Fibroblast of the aortic adventitia (primary cell): ENCODE measurements around the gene RAPGEF3. TPM values are rescaled to one million over a fixed set of nuclear protein-coding genes. Genes with fewer than 3 reads are reported as not detected.

Source experiments
- DNase-seq: peaks from one replicate; pipeline ENCODE4 v3.0.0-alpha.2; 2010; ENCODE audit warnings: low read depth
- H3K4me3 ChIP-seq: 2 replicates; pipeline ENCODE4 v1.5.1; 2011; ENCODE audit warnings: low read depth, mild to moderate bottlenecking, control low read depth, low read length, moderate library complexity
- total RNA-seq: library from RNA; depleted of rRNA; stranded (reverse); fragments of >200 nt; gene quantifications from 2 replicates; pipeline ENCODE4 v1.2.3, GENCODE V29; 2012; ENCODE audit warnings: low replicate concordance
- TF ChIP-seq, protein P1 (sequence below): IDR thresholded peaks from 2 replicates; pipeline ENCODE4 v1.5.1; 2011; ENCODE audit warnings: mild to moderate bottlenecking, low read length, control low read depth, inconsistent platforms; ENCODE audit not compliant: insufficient read depth

Gene RAPGEF3
- total RNA-seq, 1 donor: 5.2 TPM

DNA sequence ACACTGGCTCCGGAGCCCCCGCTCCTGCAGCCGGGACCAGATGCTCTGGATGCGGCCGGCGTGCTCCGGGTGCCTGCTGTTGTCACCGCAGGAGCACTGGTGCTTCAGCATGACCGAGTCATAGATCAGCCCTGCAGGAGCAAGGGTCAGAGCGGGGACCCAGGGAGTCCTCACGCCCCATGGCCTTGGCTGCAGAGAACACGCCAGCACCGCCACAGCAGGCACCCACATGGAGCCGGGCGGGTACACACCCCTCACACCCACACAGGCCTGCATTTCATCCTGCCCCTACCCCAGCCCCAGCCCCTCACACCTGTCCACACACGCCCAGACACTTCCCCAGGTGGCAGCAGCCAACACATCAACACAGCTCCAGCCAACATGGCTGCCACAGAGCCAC is 33.2 kb upstream of the RAPGEF3 start:
- H3K4me3 ChIP-seq: no peak overlapping the region
- TF ChIP-seq, protein P1, sequence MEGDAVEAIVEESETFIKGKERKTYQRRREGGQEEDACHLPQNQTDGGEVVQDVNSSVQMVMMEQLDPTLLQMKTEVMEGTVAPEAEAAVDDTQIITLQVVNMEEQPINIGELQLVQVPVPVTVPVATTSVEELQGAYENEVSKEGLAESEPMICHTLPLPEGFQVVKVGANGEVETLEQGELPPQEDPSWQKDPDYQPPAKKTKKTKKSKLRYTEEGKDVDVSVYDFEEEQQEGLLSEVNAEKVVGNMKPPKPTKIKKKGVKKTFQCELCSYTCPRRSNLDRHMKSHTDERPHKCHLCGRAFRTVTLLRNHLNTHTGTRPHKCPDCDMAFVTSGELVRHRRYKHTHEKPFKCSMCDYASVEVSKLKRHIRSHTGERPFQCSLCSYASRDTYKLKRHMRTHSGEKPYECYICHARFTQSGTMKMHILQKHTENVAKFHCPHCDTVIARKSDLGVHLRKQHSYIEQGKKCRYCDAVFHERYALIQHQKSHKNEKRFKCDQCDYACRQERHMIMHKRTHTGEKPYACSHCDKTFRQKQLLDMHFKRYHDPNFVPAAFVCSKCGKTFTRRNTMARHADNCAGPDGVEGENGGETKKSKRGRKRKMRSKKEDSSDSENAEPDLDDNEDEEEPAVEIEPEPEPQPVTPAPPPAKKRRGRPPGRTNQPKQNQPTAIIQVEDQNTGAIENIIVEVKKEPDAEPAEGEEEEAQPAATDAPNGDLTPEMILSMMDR: no peak
- no peak for DNase-seq

GRCh38 chr12:47791351-47791746 is 32.7 kb upstream of the RAPGEF3 start:
- H3K4me3 ChIP-seq: no peak overlapping the region
- no peak for DNase-seq
- TF ChIP-seq, protein P1: no peak

- H3K4me3 ChIP-seq: no peak overlapping the region
- no peak for DNase-seq
- TF ChIP-seq, protein P1: no peak
These were observed 32.1 kb upstream of the RAPGEF3 start for GRCh38 chr12:47790676-47791350.

DNA sequence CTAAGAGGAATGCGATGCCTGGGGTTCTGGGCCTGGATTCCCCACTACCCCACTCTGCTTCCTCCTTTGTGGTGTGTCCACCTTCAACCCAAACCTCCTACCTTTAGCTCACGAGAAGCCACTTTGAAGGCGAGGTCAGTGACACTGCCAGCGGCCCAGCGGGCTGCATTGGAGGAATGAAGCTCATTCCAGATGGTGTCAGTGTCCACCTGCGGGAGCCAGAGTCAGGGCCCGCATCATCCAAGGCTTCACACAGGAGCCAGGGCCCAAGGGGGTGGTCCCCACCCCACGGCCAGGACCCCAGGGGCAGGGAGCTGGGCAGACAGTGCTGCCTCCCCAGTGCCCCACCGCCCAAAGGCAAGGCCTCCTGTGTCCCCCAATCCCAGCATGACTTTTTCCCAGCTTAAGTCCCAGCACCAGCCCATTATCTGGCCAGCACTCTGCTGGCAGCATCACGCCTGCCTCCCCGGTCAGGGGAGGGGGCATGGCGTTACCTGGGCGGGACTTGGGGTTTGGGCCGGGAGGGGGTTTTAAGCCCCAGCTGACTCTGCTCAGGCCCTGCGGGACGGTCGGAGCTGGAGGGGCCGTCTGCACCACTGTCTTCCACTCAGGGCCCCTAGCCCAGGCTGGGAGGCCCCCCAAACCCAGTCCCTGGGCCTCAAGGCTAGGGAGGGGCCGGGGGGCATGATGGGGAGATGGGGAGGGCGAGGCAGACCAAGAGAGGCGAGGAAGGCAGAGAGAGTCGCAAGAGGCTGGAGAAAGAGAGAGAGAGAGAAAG is 31.2 kb upstream of the RAPGEF3 start:
- no peak overlapping the region for H3K4me3 ChIP-seq
- DNase-seq: no peak
- TF ChIP-seq, protein P1: no peak

DNA sequence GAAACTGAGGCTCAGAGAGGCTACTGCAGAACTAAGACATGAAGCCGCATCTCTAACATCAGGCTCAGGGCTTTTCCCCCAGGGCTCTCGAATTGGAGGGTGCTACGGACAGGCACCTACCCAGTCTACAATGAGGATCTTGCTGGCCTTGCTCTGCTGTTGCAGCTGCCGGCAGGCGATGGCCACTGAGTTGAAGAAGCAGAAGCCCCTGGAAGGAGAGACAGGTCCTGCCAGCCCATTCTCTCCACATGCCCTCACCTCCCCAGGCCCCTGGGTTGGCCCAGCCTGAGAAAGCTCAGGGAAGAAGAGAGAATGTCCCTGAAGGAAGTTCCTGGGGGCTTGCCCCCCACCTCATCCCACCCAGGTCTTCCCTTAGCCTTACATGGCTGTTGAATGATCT is 30.5 kb upstream of the RAPGEF3 start:
- TF ChIP-seq, protein P1: no peak
- no peak for DNase-seq
- no peak overlapping the region for H3K4me3 ChIP-seq

DNA sequence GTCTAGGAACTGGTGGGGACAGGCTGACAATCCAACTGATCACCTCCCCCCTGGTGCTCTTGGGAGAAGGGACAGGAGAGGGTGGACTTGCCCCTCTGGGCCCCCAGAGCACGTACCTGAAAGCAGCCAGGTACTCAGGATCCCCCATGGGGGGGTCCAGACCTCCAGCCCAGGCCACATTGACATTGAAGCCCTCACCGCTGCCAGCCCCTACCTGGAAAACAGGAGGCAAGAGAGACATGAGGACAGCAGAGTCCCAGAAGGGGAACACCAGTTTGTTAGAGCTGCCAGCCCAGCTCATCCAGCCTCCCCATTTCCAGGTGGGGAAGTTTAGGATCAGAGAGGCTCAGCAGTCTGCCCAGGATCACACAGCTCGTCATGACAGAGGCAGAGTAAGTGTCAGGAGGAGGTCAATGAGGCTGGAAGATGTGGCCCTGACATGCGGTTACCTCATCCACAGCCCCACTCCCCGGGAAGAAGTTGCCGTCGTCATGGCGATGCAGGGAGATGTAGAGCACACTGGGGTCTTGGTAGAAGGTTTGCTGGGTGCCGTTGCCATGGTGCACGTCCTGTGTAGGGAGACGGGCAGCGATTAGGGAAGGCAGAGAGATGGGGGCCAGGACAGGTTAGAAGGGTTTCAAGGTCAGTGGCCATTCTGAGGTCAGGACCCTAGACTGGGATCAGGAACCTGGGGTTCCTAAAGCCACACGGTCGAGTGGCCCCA is 29.1 kb upstream of the RAPGEF3 start:
- no peak overlapping the region for H3K4me3 ChIP-seq
- DNase-seq: no peak
- TF ChIP-seq, protein P1: no peak
